Epidermal melanocyte (primary cell): ENCODE results near the gene NUMA1.

ENCODE experiments used
- DNase-seq: peaks from one replicate; pipeline ENCODE4 v3.0.0; 2011; ENCODE audit warnings: low spot score; ENCODE audit not compliant: insufficient read length

NUMA1 gene

DNA sequence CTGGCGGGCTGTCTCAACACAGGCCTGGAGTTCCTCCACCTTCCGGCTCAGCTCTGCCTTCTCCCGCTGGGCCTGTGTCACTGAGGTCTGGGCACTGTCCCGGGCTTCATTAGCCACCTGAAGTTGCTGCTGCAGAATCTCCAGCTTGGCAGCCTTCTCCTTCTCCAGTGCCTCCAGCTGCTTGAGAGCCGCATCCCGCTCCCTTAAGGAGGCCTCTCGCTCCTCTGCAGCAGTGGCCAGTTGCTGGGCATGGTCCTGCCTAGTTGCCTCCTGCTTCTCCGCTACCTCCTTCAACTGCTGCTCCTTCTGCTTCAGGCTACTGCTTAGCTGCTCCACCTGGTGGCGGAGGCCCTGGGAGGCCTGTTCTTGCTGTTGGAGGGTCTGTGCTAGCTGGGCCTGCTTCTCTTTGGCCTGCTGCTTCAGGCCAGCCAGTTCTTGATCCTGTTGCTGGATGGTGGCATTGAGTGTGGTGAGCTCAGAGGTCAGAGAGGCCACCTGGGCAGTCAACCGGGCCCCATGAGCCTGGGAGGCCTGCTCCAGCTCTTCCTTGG is 64.8 kb downstream of the NUMA1 start:
- no peak for DNase-seq

DNA sequence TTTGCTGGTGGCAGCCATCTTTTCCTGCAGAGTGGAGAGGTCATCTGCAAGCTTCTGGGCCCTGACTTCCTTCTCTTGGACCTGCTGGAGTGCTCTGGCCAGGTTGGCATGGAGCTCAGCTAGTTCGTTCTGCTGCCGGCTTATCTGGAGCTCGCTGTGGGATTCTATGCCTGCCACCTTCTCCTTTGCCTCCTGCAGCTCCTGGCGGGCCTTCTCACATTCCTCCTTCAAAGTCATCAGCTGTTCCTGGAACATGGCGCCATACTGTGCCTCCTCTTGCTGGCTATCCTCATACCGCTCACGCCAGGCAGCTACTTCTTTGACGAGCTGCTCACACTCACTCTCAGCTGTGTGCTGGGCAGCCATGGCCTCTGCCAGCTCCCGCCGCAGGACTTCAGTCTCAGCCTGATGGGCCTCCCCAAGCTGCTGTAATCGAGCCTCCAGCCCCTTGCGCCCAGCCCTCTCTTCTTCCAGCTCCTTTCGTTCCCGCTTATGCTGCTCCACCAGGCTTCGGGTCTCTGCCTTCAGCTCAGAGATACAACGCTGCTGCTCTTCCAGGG is 65.5 kb downstream of the NUMA1 start:
- DNase-seq: no peak

DNA sequence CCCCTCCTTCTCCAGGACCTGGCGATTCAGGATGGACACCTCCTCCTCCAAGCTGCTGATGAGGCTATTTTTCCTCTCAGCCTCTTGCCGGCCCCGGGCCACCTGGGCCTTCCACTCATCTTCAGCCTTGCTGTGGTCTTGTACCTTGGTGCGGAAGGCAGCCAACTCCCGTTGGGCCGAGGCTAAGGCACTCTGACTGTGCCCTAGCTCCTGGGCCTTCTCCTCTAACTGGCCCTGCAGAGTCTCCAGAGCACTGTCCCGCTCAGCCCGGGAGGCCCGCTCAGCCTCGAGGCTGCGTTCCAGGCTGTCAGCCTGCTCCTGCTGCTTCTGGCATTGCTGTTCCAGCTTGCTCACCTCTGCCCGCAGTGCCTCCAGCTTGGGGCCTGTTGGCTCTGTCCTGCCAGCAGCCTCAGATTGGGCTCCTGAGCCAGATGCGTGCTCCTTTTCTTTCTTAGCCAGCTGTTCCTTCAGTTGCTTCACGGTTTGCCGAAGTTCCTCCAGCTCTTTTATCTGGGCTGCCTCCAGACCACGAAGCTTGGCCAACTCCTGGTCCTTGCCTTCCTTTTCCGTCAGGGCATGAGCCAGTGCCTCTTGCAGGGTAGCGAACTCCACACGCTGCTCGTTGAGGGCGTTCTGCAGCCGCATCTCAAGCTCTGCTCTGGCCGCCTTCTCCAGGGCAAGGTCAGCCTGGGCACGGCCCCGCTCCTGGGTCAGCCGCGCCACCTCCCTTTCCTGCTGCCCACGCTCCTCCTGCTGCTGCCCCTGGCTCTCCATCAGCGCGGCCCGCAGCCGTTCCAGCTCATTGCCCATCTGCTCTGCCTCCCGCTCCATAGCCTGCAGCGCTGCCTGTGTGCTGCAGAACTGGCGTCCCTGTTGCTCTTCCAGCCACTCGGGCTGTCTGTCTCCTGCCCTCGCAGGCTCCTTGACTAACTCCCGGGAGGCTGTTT is 66.3 kb downstream of the NUMA1 start:
- DNase-seq: no peak

DNA sequence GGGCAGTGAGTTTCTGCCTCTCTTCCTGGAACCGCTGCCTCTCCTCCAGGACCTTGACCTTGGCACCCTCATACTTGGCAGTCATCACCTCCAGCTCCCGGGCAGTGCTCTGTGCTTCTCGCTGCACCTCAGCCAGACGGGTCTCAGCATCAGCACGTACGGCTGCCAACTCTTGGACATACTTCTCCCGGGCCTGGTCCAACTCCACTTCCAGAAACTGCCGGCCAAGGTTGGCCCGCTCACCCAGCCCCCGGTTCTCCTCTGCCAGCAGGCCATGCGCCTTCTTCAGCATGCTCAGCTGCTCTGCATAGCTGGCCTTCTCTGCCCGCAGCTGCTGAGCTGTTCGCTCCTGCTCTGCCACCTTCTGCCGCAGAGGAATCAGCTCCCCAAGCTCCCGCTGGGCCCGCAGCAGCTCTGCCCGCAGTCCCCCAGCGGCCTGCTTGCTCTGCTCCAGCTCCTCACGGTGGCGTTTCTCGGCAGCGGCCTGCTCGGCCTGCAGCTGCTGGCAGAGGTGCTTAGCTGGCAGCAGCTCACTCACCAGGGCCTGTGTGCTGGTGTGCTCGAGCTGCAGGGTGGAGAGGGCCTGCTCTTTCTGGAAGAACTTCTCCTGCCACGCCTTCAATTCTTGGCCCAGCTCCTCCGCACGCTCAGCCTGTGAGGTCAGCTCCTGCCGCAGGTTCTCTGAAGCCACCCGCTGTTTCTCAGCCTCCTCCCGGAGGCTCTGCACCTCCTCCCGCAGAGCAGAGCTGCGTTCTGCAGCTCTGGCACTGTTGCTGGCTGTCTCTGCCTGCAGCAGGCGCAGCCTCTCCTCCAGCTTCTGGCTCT is 67.2 kb downstream of the NUMA1 start:
- no peak for DNase-seq

DNA sequence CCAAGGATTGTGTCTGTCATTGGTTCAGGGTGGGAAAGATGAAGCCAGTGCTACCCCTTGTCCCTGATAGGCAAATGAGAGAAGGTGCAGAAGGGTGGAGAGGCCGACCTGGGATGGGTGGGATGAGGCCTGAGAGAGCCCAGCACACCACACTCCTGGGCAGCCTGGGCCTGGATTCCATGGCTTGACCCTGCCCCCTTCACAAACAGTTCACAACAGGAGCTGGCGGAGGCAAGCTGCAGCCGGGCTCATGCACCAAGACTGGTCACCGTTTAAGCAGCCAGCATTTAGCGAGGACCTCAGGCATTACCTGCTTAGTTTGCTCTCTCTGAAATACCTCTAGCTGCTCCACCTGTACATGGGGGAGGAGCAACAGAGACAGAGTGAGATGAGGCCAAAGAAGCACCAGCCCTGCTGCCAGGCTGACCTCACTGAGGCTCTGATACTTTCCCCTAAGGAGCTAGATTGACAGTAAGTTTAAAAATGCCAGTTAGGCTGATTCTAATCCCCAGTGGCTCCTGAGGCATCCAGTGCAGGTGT is 68.2 kb downstream of the NUMA1 start:
- DNase-seq: no peak

DNA sequence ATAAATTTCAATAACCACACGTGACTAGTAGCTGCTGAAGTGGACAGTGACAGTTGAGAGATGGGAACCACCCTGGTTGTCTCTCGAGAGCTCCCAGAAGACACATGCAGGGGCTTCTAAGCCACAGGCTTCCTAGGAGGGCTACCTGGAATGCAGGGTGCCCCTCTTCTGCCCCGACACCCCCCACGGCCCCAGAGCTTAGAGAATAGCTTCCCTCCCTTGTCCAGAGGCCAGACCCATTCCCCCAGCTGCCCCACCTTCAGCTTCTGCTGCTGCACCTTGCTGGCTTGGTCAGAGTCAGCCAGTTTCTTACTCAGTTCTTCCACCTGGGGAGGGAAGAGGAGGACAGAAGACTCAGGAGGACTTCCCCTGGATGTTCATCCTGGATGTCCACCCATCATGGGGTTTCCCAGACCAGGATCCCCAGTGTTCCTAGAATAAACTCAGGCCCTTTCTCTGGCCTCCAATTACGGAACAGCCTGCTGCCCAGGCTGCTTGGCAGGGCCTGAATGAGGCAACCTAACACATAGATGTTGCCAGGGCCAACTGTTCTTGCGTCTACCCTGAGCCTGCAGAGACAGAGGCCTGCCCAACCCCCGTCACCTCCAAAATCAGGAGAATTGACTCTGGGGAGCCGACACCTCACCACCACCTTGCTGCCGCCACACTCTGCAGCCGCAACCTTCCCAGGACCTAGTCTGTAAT is 69.7 kb downstream of the NUMA1 start:
- DNase-seq: no peak

DNA sequence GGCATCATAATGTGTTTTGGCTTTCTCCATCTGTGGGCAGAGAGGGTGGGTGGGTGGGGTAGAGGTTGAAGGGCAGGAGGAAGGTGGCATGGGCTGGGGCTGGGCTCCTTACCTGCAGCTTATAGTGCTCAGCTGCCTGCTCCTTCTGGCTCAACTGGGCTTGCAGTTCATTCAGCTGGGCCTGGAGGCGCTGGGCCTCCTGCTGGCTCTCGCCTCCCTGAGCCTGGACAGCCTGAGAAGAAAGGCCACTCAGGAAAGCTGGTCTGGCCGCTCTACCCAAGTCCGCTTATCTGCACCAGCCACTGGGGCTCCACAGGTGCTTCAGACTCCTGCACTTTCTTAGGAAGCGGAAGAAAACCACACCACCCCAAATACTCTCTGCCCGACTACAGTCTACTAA is 71.2 kb downstream of the NUMA1 start:
- no peak for DNase-seq

DNA sequence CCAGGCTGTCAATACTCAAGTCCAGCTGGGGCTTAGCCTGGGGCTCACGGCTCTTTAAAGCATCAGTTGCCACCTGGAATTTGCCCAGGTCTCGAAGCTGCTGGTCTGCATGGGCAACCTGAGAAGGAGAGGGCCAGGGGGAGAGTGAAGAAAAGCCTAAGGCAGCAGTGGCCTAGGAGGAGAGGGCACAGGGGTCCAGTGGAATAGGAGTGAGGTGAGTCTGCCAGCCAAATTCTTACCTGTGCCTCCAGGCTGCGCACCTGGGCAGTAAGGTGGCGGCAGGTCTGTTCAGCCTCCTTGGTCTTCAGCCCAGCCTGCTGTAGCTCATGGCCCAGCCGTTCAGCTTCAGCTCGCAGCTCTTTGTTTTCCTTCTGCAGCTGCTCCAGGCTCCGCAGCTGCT is 71.6 kb downstream of the NUMA1 start:
- no peak for DNase-seq

DNA sequence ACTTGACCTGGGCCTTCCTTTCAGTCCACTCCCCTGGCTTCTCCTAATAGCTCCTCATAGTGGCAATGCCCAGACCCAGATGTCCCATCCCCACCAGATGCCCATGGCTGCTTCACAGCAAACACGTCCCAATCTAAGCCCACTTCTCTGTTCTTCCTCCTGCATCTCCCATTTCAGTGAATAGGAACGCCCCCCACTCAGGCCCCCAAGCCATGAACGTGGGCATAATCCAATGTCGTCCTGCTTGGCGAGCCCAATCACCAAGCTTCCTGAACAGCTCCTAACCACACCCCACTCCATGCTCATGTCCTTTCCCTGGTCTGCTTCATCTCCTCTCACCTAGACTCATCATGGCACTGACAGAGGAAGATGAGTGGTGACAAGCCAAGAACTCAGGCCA is 72.8 kb downstream of the NUMA1 start:
- no peak for DNase-seq

DNA sequence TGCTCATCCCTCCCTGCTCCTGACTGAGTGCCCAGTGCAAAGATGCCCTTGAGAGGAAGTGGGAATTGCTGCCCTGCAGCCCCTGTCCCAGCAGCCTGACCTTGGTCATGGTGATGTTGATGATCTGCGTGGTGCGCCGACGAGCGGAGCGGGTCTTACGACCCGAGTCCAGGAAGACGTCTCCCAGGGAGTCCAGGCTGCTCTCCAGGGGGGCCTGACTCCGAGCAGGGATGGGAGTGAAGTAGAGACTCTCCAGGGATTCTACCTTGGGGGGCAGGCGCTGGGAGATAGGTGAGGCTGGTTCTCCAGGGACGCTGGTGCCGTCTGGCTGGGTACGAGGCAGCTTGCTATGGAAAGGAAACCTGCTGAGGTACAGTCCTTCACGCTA is 73.3 kb downstream of the NUMA1 start:
- no peak for DNase-seq

DNA sequence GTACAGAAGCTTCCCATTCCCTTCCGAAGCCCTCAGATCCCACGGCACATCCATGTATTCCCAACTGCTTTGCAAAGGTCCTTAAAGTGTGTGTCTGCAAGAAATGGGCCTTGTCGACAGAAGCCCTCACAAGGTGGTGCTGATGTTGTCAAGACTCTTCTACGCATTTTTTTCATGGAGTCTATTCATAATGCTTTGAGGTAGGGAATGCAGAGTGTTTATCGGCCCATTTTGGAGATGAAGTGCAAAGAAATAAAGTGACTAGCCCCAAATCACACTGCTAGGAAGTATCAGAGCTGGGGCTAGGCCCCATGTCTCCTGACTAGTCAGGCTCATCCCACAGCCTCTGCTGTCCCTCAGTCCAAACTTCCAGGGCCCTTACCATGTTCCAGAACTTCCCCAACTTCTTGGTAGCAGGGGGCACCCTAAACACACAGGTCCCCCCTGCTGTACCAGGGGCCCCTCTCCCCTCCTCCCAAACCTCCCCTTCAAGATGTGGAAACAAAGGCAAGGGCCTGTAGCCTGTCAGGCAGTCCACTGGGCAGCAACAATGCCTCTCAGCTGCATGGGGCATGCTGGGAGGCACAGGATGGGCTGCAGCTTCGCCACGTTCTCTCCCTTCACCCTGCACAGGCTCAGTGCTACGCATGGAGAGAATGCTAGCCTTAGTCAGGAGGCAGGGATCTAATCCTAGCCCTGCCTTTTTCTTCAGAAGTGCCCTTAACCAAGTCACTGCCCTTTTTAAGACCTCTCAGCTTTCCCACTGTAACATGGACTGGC is 73.8 kb downstream of the NUMA1 start:
- DNase-seq: no peak

DNA sequence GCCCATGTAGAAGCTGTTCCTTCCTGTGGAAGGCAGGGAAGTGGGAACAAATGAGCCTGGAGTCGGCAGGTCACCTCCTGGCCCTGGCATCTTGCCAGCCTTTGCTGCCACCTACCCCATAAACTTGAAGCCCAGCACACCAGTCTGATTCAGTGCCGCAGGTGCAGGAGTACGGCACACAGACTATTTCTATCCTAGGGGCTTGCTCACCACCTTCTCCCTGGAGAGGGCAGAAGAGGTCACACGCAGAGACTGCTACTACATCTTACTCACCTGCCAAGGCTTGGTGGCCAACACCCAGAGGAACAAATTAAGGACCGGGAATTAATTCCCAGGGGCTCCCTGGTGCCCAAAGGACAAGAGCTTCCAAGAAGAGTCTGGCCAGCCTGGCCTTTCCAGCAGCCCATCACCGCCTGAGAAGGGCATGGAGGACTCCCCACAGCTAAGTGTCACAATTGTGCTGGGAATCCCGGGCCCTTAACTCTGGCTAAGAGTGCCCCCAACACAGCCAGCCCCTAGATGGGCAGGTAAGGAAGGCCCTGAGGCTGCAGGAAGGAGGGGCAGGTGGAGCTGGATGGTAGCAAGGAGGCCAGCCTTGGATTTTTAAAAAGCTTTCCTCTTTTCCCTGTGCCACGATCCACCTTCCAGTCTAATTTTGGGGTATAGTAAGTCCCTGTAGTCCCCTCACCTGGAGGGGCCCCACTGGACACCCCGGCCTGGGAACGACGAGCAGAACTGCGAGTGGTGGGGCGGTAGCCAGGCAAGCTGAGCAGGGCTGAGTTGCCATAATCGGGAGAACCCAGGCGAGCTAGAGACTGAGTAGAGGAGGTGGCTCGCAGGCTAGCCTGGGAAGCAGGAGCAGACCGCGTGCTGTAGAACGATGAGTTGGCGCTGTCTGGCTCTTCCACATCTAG is 74.7 kb downstream of the NUMA1 start:
- DNase-seq: no peak

DNA sequence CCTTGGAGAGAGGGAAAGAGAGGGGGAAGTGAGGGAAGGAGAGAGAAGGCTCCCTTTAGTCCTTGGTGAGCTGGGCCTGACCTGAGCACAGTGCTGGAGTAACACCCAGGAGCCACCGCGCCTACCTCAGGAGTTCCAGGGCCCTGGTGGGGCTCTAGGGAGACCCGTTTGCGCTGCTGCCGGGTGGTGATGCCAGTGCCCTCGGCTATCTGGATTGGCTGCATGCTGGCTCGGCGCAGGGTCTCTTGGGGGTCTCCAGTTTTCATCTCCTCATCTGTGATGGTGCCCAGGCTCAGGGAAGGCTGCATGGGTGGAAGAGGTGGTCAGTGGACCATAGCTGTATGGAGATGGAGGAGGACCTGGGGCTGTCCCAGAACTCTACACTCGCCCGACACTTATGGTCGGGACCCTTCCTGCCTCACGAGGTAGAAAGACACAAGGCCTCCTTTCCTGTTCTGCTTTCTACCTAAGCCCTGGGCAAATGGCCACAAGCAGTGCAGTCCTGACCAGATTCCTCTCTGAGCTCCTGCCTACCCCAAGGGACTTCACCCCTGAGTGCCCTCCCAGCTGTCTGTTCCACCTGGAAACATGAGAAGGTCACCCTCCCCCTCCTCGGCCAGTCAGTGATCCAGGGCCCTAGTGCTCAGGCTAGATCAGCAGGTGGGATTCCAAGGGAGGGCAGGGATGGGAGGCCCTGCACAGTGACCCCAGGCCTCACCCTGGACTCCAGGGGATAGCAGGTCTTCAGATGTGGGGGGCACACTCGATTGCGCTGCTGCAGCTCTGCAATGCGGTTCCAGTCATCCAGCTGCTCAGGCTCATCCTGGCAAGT is 75.6 kb downstream of the NUMA1 start:
- DNase-seq: no peak

DNA sequence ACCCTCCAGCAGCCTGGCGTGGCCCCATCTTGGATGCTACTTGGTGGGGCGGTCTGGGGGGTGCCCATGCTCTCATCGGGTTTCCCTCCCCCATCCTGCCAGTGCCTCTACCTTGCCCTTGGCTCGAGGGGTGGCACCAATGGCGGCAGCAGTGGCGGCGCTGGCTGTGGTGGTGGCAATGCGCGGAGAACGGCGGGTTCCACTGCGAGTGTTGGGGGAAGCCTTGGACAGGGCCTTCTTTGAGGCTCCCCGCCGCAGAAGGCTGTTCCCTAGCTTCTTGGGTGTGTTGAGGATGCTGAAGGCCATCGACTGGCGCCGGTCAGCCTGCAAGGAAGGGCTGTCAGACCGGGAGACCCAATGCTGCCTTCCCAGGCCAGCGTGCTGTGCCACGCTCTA is 76.6 kb downstream of the NUMA1 start:
- DNase-seq: no peak

DNA sequence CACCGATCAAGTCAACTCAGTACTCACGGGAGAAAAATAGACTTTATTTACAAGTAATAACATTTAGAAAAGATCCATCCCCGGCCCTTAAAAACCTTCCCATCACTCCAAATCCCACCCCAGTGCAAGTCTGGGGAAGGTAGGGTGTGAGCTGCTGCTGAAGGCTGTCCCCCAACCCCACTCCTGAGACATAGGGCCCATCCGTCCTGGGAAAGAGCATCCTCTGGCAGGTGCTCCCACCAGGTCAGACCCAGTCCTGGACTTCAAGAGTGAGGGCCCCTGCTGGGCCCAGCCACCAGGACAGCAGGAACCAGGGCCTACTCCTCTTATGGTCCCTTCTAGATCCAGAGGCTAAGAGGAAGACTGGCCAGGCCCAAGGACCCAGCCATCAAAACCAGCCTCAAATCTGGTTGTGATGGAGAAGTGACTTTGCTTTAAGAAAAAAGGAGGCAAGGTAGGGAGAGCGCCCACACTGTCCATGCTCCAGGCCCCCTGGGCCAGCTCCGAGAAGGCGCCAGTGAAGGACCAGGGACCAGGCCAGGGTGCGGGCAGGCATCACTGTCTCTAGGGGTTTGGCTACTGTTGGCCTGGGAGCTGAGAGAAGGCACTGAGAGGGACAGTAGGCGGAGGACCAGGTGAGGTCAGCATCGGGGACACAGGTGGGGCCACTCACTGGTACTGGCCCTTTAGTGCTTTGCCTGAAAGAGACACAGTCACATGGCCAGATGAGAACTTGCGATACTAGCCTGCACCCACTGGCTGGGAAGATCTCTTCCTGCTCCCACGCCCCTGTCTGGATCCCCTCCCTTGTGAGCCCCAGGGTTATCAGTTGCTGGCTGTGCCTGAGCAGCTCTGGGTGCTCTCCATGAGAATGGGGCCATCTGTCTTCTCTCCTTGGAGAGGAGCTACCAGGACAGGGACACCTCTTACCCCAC is 77.2 kb downstream of the NUMA1 start:
- no peak for DNase-seq

DNA sequence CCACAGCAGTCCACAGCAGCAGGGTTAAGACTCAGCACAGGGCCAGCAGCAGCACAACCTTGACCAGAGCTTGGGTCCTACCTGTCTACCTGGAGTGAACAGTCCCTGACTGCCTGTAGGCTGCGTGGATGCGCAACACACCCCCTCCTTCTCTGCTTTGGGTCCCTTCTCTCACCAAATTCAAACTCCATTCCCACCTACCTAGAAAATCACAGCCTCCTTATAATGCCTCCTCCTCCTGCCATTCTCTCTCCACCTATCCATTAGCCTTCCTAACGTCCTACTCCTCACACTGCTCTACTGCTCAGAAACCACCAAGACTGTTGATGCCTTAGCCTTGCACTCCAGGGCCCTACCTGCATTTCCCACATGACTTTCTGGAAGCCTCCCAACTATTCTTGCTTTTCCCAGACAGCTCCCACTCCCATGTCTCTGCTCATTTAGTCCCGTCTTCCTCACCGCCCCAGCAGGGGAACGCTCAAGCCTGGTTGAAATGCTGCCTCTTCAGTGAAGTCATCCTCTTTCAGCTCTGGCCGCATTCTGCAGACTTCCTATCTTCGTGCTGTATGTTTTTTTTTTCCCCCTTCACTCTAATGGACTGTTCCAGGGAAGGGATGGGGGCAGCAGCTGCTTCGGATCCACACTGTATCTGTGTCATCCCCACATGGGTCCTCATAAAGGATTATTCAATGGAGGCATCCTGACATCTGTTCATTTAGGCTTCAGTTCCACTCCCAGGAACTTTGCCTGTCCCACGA is 78.3 kb downstream of the NUMA1 start:
- DNase-seq: no peak
